ENCODE results near the gene THADA. TPM values are rescaled to one million over a fixed set of nuclear protein-coding genes. Genes with fewer than 3 reads are reported as not detected.

The THADA gene
- total and polyA plus RNA-seq, 10 donors = 14.2 to 51.3 (median 40.0) TPM

- Histone ChIP-seq H3K4me1 (peaks cover 0 to 54% (median 22%) of the 10 kb centered on the region in 6 donors), H3K27ac (peak overlapping the region in 5 of 8 donors; percentile 30 to 74 (median 38)), H3K36me3 (no peaks in the 10 kb centered on the region), H3K4me3 (no peak overlapping the region), H3K9me3 (no peaks in the 10 kb centered on the region), H3K27me3 (replicated peaks in 1 of 7) (no peaks in the 10 kb centered on the region)
- intact Hi-C loops (cut with DNase I; ENCODE audit: low total_unique reads) = no loop called here
- WGBS, 5 donors = 66 to 79% (median 76%) methylated on average over 9 of the region's 9 CpGs
- peak in 1 of 3 donors; percentile 19 for TF ChIP-seq POLR2AphosphoS5 (IDR thresholded peaks at IDR 0.05)
- no peak for TF ChIP-seq POLR2A (IDR thresholded peaks at IDR 0.05)
- no peak for DNase-seq
Measured at GRCh38 chr2:43207553-43208300, 388.1 kb downstream of the THADA start.

- peaks cover 0 to 47% (median 17%) of the 10 kb centered on the region in 6 donors for H3K4me1 ChIP-seq
- no peaks in the 10 kb centered on the region for H3K36me3 ChIP-seq
- 95 to 99% (median 97%) methylated on average over 7 of the region's 7 CpGs for WGBS, 5 donors
- intact Hi-C loops (cut with DNase I; ENCODE audit: low total_unique reads) = no loop called here
- no peak for DNase-seq
- H3K27ac ChIP-seq = no peak overlapping the region
- H3K4me3 ChIP-seq = no peak overlapping the region
- no peak for TF ChIP-seq POLR2A (IDR thresholded peaks at IDR 0.05)
- no peaks in the 10 kb centered on the region for H3K27me3 ChIP-seq (replicated peaks in 1 of 7)
- H3K9me3 ChIP-seq = no peaks in the 10 kb centered on the region
Measured at GRCh38 chr2:43206602-43207001, 389.2 kb downstream of the THADA start.

GRCh38 chr2:43203373-43203772 lies 392.5 kb downstream of the THADA start:
- DNase-seq = no peak
- intact Hi-C loops (cut with DNase I; ENCODE audit: low total_unique reads) = no loop called here
- TF ChIP-seq POLR2AphosphoS5 (IDR thresholded peaks at IDR 0.05) (no peak), POLR2A (IDR thresholded peaks at IDR 0.05) (no peak)
- TF ChIP-seq, protein P1, sequence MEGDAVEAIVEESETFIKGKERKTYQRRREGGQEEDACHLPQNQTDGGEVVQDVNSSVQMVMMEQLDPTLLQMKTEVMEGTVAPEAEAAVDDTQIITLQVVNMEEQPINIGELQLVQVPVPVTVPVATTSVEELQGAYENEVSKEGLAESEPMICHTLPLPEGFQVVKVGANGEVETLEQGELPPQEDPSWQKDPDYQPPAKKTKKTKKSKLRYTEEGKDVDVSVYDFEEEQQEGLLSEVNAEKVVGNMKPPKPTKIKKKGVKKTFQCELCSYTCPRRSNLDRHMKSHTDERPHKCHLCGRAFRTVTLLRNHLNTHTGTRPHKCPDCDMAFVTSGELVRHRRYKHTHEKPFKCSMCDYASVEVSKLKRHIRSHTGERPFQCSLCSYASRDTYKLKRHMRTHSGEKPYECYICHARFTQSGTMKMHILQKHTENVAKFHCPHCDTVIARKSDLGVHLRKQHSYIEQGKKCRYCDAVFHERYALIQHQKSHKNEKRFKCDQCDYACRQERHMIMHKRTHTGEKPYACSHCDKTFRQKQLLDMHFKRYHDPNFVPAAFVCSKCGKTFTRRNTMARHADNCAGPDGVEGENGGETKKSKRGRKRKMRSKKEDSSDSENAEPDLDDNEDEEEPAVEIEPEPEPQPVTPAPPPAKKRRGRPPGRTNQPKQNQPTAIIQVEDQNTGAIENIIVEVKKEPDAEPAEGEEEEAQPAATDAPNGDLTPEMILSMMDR (IDR thresholded peaks at IDR 0.05 in 8 of 11, conservative IDR thresholded peaks at IDR 0.05 in 3 of 11) = no peak
- H3K4me3 ChIP-seq = no peak overlapping the region
- H3K36me3 ChIP-seq = no peaks in the 10 kb centered on the region
- no peaks in the 10 kb centered on the region for H3K27me3 ChIP-seq (replicated peaks in 1 of 7)
- no peak overlapping the region for H3K27ac ChIP-seq
- 89 to 96% (median 94%) methylated on average over 10 to 11 of the region's 11 CpGs for WGBS, 5 donors
- no peaks in the 10 kb centered on the region for H3K9me3 ChIP-seq
- H3K4me1 ChIP-seq = peaks cover 0 to 34% (median 7%) of the 10 kb centered on the region in 6 donors

DNA sequence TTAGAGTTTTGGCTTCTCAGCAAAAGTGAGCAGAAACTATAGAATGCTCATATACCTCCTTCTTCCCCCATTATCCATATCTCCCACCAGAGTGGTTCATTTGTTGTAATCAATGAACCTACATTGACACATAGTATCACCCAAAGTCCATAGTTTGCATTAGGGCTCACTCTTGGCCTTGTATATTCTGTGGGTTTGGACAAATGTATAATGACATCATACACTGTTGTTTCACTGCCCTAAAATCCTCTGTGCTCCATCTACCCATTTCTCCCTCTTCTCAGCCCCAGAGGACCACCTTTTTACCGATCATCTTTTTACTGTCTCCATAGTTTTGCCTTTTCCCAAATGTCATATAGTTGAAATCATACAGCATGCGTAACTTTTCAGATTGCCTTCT lies 393.5 kb downstream of the THADA start:
- TF ChIP-seq POLR2AphosphoS5 (IDR thresholded peaks at IDR 0.05) = no peak
- TF ChIP-seq, protein P1 (IDR thresholded peaks at IDR 0.05 in 8 of 11, conservative IDR thresholded peaks at IDR 0.05 in 3 of 11) = no peak
- no peak for TF ChIP-seq POLR2A (IDR thresholded peaks at IDR 0.05)
- Histone ChIP-seq H3K4me3 (no peak overlapping the region), H3K4me1 (peaks cover 0 to 36% (median 12%) of the 10 kb centered on the region in 6 donors), H3K36me3 (no peaks in the 10 kb centered on the region), H3K9me3 (no peaks in the 10 kb centered on the region), H3K27ac (no peak overlapping the region), H3K27me3 (replicated peaks in 1 of 7) (no peaks in the 10 kb centered on the region)
- WGBS, 5 donors = 50 to 75% (median 51%) methylated on average over 2 of the region's 2 CpGs
- no peak for DNase-seq
- intact Hi-C loops (cut with DNase I; ENCODE audit: low total_unique reads) = no loop called here

DNA sequence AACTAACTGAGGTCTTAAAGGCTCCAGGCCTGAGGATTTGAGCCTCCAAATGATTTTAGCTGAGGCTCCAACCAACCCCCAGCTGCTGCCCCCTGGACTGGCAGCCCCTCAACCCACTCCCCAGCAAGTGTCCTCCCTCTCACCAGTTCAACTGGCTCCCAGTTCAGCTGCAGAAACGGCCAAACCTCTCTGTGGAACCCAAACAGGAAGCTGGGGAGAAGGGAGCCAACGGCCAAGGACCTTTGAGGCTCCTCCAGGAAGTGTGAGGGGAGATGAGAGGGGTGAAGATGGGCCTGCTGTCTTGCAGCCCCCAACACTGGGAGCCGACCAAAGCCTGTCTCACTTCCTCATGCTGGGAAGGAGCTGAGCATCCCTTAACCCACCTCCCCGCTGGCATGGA lies 394.3 kb downstream of the THADA start:
- Histone ChIP-seq H3K9me3 (no peaks in the 10 kb centered on the region), H3K36me3 (no peaks in the 10 kb centered on the region), H3K4me1 (peaks cover 0 to 41% (median 18%) of the 10 kb centered on the region in 6 donors), H3K4me3 (no peak overlapping the region), H3K27ac (no peak overlapping the region), H3K27me3 (replicated peaks in 1 of 7) (no peaks in the 10 kb centered on the region)
- TF ChIP-seq, protein P1 (IDR thresholded peaks at IDR 0.05 in 8 of 11, conservative IDR thresholded peaks at IDR 0.05 in 3 of 11) = no peak
- no peak for TF ChIP-seq POLR2A (IDR thresholded peaks at IDR 0.05)
- no peak for TF ChIP-seq POLR2AphosphoS5 (IDR thresholded peaks at IDR 0.05)
- 25 to 48% (median 31%) methylated on average over 4 of the region's 4 CpGs for whole genome bisulfite sequencing, 5 donors
- intact Hi-C loops (cut with DNase I; ENCODE audit: low total_unique reads) = no loop called here
- DNase-seq = no peak
